ENCODE data around the gene MTERF1. TPM values are rescaled to one million over a fixed set of nuclear protein-coding genes. Genes with fewer than 3 reads are reported as not detected.

The MTERF1 gene
- total RNA-seq, 1 donor from 2014 or later = 11.7 TPM

DNA sequence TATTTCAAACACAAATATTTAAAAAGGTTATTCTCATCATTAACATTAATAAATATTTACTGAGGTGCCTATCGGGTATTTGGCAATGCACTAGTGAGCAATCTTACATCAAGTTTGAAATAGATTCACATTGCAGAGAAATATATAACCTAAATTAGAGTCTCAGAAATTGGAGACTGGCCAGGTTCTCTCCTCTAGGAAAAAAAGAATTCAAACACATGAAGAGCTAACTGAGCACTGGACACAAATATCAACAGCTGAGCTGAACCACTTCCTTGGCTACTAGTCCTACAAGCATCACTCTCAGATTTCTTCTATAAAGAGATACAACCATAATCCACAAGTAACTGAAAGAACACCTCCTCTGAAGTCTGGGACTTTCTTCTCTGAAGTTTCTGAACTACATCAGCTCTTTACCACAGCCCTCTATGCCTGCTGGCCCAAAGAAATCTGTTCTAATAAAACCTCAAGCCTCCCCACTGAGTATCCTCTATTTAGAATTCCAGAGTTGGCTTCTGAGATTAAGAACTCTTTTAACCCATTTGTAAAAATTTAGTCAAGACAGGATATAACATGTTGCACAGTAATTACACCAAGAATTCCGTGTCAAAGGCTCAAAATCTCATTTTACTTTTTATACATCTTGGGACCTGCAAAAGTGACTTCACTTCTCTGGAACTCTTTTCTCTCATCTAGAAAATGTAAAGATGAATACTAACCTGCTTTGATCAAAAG, 45.2 kb downstream of the MTERF1 start:
- DNase-seq (ENCODE audit: low spot score) = no peak

GRCh38 chr7:91832493-91833045, 47.9 kb downstream of the MTERF1 start:
- DNase-seq (ENCODE audit: low spot score) = no peak

DNA sequence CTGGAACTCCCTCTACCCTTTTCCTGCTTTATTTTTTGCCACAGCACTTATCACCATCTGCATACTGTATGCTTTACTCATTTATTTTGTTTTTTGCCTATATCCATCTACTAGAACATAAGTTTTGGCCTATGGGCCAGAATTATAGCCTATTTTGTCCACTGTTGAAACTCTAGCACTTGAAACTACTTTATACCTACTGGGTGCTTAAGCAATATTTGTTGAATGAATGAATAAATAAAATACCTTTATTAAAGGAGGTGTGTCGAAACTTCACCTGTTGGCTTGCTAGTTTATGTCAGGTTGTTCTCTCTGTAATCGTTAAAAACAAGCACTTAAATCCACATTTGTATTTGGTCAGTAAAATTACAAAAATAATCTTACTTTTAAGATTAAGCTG, 53.3 kb downstream of the MTERF1 start:
- DNase-seq (ENCODE audit: low spot score) = no peak

- no peak for DNase-seq (ENCODE audit: low spot score)
These were observed 54.1 kb downstream of the MTERF1 start for GRCh38 chr7:91826377-91826776.

GRCh38 chr7:91824201-91824600, 56.3 kb downstream of the MTERF1 start:
- DNase-seq (ENCODE audit: low spot score) = no peak

Other genes starting within 250 kb of the MTERF1 start
- gene AKAP9, start 60.2 kb upstream of the MTERF1 start, total RNA-seq = 133 TPM

All from mucosa of gallbladder (tissue), 1 donor.